GM21381 (cell line): ENCODE results near the gene PLPPR3.

ENCODE experiments used
- ATAC-seq: cut with Tn5 transposase; IDR thresholded peaks from one replicate; pipeline ENCODE4 v1.9.1; 2021; ENCODE audit warnings: mild to moderate bottlenecking, moderate library complexity; ENCODE audit not compliant: unreplicated experiment

The PLPPR3 gene

DNA sequence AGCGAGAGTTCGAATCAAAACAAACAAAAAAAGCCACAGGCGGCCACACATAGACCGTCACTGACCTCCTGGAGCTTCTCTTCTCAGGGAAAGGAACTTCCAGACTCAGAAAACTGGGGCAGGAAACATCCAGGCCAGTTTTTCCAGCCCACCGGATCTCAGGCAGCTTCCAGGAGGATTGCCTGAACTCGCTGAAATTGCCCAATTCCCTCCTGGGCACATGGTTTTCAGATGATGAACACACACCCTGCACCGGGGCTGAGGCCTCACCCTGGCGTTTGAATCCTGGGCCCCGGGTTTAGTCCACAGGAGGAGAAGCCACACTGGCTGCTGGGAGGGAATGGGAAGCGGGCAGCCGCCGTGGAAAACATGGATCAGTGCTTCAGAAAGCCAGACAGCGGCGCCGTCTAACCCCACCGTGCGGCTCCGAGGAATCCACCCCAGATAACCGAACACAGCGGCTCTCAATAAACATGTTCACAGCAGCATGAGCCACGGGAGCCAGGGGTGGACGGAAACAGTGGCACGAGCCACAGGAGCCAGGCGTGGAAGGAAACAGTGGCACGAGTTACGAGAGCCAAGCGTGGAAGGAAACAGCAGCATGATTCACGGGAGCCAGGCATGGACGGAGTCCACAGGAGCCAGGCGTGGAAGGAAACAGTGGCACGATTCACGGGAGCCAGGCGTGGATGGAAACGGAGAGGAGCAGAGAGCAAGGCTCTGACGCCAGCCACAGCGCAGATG lies 42.7 kb downstream of the PLPPR3 start:
- no peak for ATAC-seq

DNA sequence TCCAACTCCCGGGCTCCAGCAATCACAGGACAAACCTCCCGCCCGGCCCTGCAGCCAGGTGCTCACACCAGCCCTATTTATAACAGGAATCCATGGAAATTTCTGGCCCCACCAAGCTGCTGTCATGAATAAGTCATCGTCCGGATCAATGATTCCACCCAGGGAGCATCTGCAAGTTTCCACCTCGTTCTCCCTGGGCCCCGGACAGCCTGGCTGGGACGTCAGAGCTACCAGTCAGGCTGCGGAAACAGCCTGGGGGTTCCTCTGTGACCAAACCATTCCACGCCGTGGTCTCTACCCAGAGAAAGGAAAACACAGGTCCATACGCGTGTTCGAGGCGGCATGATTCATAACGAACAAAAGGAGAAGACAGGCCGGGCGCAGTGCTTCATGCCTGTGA lies 45.2 kb downstream of the PLPPR3 start:
- no peak for ATAC-seq

DNA sequence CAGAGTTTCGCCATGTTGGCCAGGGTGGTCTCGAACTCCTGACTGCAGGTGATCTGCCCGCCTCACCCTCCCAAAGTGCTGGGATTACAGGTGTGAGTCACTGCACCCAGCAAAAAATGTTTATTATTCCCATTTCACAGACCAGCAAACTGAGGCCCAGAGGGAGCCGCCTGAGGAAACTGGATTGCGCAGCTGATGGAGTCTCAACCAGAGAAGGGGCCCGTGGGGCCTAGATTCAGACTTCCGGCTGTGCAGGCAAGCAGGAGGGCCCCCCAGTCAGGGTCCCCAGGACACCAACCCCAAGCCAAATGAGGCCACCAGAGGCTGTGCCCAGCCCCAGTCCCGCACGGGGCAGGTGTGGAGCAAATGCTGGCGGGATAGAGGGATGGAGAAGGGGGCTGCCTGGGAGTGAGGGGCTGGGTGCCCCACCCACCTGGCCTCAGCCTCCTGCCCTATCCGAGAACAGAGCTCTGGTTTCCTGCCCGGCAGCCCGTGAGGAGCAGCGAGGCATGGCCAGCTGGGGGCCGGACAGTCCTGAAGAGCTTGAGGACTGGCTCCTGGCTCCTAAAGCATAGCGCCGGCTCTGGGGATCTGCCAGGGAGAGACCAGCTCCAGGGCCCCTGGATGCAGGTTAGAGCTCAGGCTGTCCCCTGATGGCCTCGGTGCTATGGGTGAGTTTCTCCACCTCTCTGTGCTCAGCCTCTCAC lies 48.9 kb downstream of the PLPPR3 start:
- no peak for ATAC-seq

DNA sequence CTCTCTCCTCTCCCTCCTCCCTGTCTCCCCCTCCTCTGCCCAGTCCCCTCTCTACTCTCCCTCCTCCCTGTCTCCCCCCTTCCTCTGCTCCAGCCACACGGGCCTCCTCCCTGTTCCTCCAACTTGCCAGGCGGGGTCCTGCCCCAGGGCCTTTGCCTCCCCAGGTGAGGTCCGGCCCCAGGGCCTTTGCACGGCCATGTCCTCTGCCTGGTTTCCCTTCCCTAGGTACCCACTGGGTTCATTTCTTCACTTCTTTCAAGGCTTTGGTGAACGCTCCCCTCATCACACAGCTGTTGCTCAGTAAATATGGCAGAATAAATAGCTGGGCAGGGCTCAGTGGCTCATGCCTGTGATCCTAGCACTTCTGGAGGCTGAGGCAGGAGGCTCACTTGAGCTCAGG lies 49.7 kb downstream of the PLPPR3 start:
- no peak for ATAC-seq

DNA sequence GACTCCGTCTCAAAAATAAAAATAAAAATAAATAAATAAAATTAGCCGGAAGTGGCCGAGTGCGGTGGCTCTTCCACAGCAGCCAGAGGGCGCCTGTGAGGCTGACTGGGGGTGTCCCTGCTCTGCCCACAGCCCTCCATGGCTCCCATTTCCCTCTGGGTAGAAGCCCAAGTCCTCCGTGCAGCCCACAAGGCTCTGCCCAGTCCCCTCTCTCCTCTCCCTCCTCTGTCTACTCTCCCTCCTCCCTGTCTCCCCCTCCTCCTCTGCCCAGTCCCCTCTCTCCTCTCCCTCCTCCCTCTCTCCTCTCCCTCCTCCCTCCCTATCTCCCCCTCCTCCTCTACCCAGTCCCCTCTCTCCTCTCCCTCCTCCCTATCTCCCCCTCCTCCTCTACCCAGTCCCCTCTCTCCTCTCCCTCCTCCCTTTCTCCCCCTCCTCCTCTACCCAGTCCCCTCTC lies 50.4 kb downstream of the PLPPR3 start:
- no peak for ATAC-seq

DNA sequence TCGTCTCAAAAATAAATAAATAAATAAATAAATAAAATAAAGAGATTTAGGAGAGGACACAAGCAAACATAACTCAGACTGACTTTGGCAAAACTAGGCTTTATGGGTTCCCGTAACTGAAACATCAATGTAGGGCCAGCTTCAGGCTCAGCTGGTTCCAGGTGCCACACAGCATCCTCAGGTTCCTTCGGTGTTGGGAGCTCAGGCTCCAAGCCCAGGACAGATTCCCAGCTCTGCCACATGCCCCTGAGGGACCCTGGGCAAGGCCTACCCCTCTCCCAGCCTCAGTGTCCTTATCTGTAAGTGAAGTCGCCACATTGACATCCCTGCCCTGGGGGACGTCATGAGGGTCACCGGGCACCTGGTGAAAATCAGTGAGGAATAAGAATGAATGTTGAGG lies 52.1 kb downstream of the PLPPR3 start:
- ATAC-seq, result no peak

DNA sequence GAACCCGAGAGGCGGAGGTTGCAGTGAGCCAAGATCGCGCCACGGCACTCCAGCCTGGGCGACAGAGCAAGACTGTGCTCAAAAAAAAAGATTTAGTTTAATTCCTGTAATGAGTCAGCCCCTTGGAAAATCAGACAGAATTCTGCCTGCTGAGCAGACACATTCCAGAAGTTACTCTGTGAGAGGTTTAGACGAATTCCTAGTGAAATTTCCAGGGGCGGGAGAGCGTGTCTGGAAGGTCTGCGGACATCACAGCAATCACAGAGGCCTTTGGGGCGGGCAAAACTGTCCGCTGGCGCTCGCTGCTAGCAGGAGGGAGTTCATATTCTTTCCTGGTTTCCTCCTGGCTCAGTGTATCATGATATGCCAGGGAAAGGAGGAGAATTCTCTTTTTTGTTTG lies 53.3 kb downstream of the PLPPR3 start:
- no peak for ATAC-seq

DNA sequence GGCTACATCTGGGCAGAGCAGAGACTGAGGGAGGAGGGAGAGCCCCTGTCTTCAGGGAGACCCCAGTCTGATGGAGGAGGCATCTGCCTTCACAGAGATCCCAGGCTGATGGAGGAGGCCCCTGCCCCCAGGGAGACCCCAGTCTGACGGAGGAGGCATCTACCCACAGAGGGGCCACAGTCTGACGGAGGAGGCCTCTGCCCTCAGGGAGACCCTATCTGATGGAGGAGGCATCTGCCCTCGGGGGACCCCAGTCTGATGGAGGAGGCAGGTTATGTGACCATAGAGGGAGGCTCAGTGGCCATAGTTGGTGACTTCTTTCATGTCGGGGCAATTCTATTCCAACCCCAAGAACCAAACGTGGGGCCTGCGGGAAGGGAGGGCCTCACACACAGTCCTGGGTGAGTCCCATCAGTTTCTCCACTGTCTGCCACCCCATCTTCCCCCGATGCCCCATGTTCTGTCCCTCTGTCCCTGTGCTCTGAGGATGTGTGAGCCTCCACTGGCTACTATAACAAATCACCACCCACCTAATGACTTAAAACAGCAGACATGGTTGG lies 56.5 kb downstream of the PLPPR3 start:
- no peak for ATAC-seq

DNA sequence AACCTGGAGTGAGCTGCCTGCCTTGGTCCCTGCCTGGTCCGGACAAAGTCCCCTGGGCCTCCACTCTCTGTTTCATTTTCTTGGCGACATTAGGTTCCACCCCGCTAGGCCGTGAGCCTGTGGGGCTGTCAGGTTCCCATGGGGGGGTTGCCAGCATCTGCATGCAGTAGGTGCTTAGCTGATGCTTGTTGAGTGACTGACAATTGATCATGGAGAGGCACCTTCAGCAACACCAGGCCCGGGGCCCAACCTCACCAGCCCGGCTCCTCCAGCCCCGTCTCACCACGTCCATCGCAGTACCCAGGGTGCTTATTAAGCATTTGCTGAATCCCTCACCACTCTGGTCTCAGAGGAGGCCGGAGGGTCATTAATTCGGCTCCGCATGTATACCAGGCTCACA lies 57.5 kb downstream of the PLPPR3 start:
- no peak for ATAC-seq

DNA sequence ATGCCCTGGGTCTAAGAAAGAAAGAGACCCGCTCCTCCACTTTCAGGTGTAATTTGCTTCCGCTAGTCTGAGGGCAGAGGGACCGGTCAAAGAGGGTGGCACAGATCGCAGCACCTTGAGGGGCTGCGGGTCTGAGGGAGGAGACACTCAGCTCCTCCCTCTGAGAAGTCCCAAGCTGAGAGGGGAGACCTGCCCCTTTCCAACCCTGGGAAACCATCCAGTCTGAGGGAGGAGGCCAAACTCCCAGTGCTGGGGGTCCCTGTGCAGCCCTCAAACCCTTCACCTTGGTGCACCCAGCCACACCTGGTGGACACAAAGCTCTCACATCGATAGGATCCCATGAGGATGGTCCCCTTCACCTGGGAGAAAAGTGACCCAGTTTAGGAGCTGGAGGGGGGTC lies 57.9 kb downstream of the PLPPR3 start:
- ATAC-seq, result no peak

DNA sequence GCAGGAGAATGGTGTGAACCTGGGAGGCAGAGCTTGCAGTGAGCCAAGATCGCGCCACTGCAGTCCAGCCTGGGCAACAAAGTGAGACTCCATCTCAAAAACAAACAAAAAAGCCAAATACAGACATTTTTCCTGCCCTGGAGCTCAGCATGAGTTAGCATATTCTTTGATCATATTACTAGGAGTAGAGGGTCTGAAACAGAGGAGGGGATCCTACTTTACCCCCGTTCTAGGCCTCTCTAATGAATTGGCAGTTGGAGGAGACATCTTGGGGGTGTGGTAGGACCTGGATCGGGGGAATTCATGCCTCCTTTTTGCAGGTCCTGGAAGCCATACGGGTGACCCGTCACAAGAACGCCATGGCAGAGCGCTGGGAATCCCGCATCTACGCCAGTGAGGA lies 58.6 kb downstream of the PLPPR3 start:
- no peak for ATAC-seq
